Activated CD8-positive, alpha-beta memory T cell treated with anti-CD3 and anti-CD28 coated beads for 1 hour (primary cell): ENCODE measurements around the gene TOR2A.

Experiments
- DNase-seq, 2 donors: peaks; one replicate each; pipeline ENCODE4 v3.0.0-alpha.2; 2020; ENCODE audit warnings: low read depth in 1 of 2; ENCODE audit errors: extremely low read depth in 1 of 2

TOR2A gene

DNA sequence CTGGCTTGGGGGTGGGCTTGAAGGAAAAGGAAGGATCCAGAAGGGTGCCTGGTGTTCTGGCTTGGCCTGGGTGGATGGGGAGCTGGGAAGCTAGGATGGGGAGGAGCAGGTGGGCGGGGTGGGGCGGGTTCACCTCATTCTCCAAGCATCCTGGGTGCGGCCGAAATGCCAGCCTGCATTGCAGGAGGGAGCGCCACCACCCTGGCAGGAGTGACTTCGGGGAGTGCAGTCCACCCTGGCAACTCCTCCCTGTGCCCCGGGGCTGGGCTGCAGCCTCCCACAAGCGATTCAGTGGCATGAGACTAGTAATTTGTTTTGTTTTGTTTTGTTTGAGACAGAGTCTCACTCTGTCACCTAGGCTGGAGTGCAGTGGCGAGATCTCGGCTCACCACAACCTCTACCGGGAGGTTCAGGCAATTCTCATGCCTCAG lies 13.7 kb downstream of the TOR2A start:
- no peak for DNase-seq

DNA sequence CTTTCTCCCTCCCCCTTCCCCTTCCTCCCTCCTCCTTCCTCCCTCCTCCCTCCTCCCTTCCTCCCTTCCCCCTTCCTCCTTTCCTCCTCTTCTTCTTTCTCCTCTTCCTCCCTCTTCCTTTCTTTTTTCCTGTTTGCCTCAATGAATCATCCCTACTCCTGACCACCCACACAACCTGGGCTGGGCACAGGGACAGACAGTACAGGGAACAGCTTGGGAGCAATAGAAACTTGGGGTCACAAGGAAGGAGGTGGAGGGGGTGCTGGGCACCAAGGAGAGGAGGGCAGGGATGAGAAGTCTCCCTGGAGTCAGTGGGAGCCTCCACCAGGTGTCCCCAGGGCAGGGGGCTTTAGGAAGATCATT lies 14.2 kb downstream of the TOR2A start:
- DNase-seq = no peak

DNA sequence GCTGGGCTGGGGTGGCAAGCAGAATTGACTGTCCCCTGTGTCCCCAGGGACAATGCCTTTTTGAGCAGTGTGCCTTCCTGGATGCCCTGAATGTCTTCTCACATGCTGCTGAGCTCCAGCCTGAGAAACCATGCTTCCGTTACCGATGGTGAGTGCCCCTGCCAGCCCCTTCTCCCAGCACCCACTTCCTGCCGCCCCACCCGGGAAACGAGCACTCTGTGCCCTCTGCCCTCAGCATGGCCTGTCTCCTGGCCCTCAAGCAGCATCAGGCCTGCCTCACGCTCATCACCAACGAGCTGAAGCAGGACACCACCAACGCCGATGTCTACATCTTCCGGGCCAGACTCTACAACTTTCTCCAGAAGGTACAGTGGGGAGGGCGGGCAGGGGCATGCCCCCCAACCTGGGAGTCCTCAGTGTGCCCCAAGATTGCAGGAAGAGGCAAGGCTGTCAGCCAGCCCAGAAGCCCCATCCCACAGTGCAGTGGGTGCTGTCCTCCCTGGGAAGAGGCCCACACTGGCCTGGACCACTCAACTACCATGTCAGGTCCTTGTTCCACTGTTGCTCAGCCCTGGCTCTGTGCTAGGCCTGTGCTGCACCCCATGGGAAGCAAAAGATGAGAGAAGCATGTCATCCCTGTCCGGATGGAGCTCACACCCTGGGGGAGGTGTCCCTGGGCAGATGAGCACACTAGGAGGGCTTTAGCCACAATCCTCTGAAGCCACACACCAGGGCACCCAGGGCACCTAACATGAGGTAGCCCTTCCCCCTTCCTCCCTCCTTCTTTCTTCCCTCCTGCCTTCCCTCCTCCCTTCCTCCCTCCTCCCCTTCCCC lies 14.8 kb downstream of the TOR2A start:
- no peak for DNase-seq

DNA sequence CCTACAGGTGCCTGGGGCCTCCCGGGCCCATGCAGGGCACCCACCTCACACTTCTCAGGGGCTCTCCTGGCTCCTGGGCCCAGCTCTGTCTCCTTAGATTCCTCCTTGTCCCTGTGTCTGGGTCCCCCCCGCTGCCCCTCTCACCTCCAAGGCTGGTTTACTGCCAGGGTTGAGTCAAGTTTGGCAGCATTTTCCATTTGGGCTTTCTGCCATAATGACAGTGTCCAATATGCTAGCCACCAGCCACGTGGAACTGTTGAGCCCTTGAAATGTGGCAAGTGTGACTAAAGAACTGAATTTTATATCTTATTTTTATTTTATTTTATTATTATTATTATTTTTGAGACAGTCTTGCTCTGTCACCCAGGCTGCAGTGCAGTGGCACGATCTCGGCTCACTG lies 17.3 kb downstream of the TOR2A start:
- no peak for DNase-seq

DNA sequence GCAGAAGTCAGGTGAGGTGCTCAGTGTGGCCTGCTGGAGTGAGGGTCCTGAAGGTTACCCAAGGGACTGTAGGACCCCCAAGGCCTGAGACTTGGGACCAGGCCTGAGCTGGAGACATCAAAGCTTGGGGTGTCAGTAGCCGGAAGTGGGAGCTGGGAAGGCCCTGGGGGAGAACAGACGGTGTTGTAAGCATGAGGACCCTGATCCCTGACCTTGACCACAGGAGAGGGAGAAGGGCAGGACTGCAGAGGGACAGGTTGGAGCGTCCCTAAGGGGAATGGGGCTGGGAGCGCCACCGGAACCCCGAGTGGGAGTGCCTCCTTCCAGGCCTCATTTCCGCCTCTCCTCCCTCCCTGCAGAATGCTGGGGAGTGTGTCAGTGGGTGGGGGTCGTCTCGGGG lies 18.7 kb downstream of the TOR2A start:
- no peak for DNase-seq

DNA sequence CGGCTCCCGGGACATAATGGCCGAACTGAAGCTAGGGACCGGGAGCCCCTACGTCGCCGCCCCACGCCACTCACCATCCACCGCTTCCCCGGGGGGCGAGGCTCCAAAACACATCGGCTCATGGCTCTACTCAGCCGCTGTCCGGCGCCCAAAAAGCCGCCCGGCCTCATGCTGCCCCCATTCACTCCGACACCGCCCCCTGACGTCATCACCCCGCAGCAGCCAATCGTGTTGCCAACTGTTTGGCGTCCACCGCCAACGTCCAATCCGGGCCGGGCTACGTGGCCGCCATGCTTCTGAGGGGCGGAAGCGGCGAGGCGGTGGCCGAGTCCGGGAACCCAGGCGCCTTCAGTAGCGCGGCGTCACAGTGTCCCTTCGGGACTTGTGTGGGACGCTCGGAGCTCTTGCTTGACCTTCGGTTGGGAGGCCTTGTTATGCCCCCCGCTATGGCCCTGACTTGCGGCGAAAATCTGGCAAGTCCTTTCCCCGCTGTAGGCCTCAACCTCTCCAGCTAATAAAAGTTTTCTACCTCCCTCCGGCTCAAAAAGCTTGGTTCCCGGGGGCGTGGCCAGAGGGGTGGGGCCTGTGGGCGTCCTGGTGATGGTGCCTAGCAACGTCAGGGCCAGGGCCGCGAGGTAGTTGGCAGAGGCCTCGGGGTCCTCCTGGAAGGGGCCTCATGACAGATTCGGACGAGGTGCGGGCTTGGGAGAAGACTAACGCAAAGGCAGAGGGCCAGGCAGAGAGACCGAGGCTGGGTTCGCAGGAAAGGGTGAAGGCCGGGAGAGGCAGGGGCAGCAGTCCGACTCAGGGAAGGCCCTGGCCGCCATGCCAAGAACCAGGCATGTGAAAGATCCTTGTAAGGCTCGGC lies 19.4 kb downstream of the TOR2A start, which contains the start of the genes PTRH1 and TTC16:
TSS of gene PTRH1 (minus strand) at position 194 of the 868 bp plus-strand sequence. CDS start at position 170, 24 bp downstream.
TSS of gene TTC16 (plus strand) at position 610 of the 868 bp plus-strand sequence. CDS start at position 677, 67 bp downstream.
- peak; percentile 91 to 96 for DNase-seq

DNA sequence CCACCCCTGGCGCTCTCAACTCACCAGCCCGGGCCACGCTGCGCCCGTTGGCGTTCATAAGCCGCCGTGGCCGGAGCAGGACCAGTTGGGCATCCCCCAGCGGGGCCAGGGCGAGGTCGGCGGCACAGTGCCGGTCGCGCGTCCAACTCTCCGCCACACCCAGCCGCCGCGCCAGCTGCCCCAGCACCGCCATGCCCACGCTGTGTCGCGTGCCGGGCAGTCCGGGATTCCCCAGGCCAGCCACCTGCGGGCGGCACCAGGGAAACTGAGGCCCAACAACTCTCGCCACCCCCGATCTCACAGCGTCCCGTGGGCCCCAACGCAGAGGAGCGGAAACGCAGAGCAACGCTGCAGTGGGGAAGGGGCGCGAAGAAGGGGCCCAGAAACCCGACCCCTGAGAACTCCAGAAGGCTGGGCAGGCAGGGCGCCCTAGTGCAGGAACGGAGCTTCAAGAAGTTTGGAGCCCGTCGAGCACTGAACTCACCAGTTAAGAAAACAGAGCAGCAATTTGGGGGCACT lies 20.1 kb downstream of the TOR2A start:
- DNase-seq = no peak

DNA sequence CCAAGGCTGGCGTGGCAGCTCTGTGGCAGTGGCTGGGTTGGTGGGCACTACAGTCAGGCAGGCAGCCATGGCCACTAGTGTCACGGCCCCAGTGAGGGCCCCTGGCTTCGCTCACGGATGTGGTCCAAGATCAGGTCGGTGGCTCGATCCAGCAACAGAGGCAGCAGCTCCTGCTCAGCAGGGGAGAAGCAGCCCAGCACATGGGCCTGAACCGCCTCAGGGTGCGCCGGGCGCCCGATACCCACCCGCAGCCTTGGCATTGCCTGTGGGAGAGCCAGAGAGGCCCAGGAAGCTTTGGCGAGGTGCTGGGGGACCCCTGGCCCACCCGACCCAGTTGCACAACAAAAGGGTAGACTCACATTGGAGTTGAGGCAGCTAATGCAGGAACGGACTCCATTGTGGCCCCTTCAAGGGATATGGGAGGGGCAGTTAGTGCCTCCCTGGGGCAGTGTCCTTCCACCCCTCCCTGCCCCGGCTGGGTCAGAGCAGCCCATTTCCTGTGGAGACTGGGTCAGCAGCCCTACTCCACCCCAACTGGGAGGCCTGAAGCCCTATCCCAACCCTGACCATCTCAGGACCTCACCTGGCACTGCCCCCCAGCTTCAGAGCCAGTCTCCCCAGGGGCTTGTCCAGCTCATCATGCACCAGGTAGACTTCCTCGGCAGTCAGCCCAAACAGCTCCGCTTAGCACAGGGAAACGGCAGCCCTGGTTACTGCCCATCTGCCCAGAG lies 20.9 kb downstream of the TOR2A start:
- DNase-seq = no peak

DNA sequence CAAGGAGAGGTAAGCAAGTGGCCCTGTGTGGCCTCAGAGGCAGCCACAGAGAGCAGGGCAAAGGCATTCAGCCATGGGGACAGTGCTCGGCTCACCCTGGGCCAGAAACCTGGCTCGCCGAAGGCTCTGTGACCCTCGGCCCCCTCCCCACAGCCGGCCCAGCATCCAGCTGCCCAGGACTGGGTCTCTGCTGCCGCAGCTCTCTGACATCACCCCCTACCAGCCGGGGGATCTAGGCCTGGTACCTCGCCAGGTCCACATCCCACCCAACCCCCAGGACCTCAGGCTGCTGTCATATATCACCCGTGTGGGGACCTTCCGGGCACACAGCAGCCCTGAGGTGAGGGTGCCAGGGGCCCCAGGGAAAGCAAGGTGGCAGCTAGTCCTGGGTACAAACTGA lies 22.2 kb downstream of the TOR2A start:
- no peak for DNase-seq

DNA sequence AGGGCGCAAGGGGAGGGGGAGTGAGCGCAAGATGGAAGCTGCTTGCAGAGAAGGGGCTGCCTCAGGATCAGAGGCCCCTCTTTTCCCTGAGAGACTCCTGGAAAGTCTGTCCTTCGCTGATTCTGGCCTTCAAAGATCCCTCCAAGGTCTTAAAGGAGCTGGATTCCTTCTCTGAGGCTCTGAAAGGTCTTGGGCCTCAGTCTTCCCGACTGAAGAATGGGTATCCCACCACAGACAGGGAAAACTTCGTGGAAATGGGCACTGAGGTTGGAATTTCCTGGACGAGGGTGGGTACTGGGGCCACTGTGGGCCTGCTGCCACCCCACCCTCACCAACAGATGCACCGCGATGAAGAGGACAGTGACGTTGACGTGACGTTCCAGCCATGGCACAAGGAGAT lies 22.7 kb downstream of the TOR2A start:
- no peak for DNase-seq

DNA sequence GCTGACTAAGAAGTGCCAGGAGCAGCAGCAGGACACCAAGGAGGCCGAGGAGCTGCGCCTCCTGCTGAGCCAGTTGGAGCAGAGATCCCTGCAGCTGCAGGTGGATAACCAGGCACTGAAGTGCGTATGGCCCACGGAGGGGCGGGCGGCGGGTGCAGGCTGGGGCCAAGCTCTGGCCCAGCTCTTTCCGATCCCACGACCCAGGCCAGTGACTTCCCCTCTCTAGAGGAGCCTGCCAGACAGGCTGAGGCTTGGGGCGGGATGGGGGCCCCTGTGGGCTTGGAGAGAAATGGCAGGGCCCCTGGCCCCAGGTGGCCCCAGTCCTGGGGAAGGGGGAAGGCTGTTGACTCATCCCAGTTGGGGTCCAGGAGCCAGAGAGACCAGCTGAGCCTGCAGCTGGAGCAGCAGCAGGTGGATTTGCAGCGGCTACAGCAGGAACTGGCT lies 23.2 kb downstream of the TOR2A start:
- no peak for DNase-seq

DNA sequence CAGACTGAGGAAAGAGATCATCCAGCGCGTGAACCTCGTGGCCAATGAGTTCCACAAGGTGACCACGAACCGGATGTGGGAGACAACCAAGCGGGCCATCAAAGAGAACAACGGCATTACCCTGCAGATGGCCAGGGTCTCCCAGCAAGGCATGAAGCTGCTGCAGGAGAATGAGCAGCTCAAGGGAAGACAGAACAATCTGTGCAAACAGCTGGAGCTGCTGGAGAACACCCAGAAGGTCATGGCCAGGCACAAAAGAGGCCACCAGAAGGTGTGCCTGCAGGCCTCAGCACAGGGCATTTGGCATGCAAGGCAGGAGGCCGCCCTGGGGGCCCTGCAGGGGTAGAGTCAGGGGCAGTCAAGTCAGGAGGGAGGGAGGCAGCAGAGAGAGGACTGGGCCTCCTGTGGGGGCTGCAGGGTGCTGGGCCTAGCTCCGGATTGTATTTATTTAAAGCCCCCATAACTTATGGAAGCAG lies 23.8 kb downstream of the TOR2A start:
- DNase-seq = no peak

DNA sequence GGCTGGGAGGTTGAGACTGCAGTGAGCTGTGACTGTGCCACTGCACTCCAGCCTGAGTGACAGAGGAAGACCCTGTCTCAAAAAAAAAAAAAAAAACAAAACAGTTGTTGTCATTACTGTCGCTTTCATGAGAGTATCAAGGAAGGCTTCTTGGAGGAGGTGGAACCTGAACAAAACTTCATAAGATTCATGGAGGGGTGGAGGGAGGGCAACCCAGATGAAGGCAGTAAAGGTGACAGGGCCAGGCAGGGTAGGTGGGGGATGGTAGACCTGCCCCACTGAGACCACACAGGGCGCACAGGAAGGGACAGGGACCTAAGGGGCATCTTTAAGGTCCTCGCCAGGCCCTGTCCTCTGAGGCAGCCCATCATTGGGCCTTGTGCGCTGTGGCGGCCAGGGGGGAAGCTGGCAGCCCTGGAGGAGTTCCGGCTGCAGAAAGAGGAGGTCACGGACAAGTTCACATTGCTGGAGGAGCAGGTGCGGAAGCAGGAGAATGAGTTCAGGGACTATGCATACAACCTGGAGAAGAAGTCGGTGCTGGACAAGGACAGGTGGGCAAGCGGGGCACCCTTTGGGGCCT lies 24.8 kb downstream of the TOR2A start:
- DNase-seq = no peak

DNA sequence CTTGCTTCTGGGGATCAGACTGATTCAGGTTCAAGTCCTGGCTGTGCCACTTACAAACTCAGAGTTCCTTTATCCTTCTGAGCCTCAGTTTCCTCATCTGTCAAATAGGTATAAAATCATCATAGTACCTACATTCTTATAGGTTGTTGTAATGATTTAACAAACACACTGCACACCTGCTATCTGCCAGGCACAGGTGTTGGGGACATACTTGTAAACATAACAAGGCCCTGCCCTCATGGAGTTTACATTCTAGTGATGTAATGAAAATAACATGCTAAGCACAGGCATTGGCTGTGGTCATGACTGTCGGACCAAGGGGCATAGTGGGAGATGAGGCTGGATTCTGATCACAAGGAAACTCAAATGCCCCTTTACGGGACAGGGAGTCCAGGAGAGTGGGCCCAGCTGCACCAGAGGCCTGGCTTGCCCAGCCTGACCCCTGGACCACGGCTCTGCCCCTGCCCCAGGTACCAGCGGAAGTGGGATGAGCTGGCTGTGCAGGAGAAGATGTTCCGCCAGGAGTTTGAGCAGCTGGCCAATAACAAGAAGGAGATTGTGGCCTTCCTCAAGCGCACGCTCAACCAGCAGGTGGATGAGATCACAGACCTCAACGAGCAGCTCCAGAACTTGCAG lies 26.0 kb downstream of the TOR2A start:
- no peak for DNase-seq

DNA sequence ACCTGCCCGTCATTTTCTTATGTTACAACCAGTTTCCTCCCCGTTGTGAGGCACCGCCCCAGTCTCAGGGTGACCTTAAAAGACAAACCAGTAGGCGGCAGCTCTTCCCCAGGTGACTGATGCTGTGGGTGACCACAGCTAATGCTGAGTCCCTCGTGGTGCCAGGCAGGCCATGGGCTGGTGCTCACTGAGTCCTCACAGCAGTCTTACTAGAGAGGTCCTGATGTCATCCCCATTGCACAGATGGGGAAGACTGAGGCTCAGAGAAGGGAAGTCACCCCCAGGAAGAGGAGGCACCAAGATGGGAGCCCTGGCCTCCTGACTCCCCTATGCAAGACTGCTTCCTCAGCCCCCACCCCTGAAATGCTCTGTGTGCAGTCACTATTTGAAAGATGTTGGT lies 27.3 kb downstream of the TOR2A start:
- DNase-seq = no peak

DNA sequence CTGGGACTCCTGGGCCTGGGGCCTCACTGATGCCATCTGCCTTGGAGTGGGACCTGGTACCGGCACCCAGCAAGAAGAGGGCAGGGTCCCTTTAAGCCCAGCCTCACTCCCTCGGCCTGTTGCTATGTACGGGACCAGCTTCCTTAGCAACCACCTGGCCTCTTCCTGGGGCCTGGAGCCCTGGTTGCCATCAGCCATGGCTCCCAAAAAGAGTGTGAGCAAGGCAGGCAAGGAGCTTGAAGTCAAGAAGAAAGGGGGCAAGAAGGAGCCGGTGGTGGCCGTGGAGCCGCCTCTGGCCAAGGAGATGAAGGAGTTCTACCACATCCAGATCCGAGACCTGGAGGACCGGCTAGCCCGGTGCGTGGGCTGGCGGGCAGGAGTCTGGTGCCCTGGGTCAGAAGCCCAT lies 28.3 kb downstream of the TOR2A start, which contains the start of gene CFAP157:
TSS of gene CFAP157 (plus strand) at position 153 of the 406 bp plus-strand sequence. CDS start at position 197, 44 bp downstream.
- no peak for DNase-seq

DNA sequence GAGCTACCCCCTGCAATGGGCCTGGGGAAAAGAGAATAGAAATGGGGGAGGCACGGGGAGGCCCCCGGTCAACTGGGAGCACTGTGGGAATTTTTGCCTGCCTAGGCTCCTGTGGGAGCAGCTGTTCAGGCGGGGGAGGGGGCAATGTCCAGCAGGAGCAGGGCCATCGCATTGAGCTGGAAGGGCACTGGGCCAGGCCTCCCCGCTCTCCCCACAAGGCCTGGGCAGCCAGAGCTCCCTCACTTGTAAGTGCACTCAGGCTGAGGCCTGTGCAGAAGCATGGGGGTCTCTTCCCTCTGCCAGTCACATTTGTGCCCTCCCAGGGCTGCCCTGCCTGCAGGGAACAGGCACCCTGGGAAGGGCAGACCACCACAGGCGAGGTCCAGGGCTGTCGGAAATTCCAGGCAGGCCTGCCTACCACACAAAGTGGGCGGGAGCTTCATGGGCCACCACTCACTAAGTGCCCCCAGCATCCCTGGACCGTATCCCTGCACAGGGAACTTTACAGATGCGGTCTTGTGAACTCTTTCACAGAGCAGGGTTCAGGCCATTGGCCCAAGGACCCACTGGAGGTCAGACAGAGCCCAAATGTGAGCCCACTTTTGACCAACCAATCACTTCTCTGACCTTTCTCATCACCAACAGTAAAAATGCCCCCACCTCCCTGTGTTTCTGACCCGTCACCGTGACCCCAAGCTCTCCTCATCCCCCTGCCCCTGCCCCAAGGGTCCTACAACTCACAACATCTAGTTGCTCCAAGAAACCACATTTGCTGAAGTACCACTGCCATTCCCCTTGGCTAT lies 29.3 kb downstream of the TOR2A start:
- DNase-seq = no peak

DNA sequence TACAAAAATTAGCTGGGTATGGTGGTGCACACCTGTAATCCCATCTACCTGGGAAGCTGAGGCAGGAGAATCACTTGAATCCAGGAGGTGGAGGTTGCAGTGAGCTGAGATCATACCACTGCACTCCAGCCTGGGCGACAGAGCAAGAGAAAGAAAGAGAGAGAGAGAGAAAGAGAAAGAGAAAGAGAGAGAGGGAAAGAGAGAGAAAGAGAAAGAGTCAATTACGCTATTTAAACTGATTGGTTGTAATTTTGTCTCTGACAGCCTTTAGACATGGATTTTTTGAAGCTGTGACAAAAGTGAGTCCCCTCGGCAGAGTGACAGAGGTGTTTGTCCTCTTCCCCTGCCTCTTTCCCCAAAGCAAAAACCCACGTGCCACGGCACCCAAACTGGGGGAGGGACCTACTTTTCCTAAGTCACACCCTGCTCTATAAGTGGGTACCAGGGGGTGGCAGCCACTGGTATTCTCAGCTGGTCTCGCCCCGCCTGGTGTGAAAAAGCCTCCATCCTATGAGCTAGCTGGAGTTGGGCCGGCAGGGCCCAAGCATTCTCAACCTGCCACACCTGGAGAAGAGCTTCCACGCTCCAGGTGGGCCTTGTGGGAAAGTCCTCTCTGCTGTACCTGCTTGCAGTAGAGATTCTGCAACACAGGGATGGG lies 31.7 kb downstream of the TOR2A start:
- no peak for DNase-seq
